GM23248 (cell line): Measurements from ENCODE around the gene PCNX4.

Experiments
- EZH2 ChIP-seq: fragments of 200-600 bp; sonication (generic); IDR thresholded peaks from 2 replicates; pipeline ENCODE4 v1.6.1; 2018; ENCODE audit warnings: antibody characterized with exemption, mild to moderate bottlenecking; ENCODE audit not compliant: insufficient read depth, poor library complexity, severe bottlenecking
- EZH2phosphoT487 ChIP-seq: fragments of 200-600 bp; sonication (generic); IDR thresholded peaks from 2 replicates; pipeline ENCODE4 v1.6.1; 2018; ENCODE audit warnings: antibody characterized with exemption, moderate library complexity, mild to moderate bottlenecking, low read depth; ENCODE audit not compliant: insufficient read depth

DNA sequence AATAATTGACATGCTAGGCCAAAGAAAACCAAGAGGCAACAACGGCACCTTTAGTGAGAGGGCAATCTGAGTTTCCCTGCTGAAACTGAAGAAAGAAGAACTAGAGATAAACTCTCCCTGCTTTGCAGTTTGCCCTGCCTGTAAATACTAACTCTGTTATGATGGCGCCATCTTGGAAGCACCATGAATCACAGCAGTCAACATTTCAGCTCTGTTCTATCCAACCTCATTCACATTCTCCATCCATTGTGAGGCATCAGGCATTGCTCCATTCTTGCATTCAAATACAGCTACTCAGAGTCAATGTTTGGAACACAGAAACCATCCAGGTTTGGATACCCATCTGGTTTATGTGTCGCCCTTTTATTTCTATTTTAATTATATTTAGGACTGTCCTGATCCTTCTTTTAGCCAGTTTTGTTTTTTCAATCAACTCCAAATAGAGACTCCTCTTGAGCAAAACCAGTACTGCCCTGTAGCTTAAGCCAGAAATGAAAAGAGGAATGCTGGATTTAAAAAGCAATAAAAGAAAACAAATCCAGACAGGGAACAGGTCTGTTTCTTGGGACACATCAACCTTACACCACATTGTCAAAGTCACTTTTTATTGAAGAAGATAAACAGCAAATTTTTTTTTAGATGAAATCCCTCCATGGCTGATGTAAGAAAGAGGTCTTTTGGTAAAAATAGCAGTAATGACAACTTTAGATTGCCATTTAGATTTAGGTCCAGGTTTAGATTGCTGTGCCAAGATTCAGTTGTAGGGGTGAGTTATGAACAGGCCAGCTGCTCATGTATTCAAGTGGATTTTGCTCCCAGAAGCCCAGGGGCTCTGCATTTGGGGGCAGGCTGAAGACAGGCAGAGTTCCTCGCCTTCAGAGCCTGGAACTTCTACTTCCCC is 124.0 kb downstream of the PCNX4 start:
- no peak for TF ChIP-seq EZH2
- no peak for TF ChIP-seq EZH2phosphoT487
